Activated naive CD4-positive, alpha-beta T cell treated with anti-CD3 and anti-CD28 coated beads, Interleukin-2, amount 50 U/mL, for 24 hours (primary cell): Measurements from ENCODE around the gene PKP3.
"Not testable (repeated sequence)": the region's sequence is repeated elsewhere in the genome, so short reads cannot be mapped to it uniquely, and the experiment has no call there.

Experiments
- H3K27ac Mint-ChIP-seq: one replicate; pipeline ENCODE4 v1.8.0; 2021; ENCODE audit warnings: mild to moderate bottlenecking, mixed read lengths
- H3K27me3 Mint-ChIP-seq: one replicate; pipeline ENCODE4 v1.8.0; 2021; ENCODE audit warnings: mixed read lengths
- H3K36me3 Mint-ChIP-seq: one replicate; pipeline ENCODE4 v1.8.0; 2021; ENCODE audit warnings: mixed read lengths
- H3K4me1 Mint-ChIP-seq: one replicate; pipeline ENCODE4 v1.8.0; 2021; ENCODE audit warnings: mixed read lengths
- H3K4me3 Mint-ChIP-seq: one replicate; pipeline ENCODE4 v1.8.0; 2021; ENCODE audit warnings: mild to moderate bottlenecking, mixed read lengths
- H3K9me3 Mint-ChIP-seq: one replicate; pipeline ENCODE4 v1.8.0; 2021; ENCODE audit warnings: mixed read lengths

PKP3 gene

DNA sequence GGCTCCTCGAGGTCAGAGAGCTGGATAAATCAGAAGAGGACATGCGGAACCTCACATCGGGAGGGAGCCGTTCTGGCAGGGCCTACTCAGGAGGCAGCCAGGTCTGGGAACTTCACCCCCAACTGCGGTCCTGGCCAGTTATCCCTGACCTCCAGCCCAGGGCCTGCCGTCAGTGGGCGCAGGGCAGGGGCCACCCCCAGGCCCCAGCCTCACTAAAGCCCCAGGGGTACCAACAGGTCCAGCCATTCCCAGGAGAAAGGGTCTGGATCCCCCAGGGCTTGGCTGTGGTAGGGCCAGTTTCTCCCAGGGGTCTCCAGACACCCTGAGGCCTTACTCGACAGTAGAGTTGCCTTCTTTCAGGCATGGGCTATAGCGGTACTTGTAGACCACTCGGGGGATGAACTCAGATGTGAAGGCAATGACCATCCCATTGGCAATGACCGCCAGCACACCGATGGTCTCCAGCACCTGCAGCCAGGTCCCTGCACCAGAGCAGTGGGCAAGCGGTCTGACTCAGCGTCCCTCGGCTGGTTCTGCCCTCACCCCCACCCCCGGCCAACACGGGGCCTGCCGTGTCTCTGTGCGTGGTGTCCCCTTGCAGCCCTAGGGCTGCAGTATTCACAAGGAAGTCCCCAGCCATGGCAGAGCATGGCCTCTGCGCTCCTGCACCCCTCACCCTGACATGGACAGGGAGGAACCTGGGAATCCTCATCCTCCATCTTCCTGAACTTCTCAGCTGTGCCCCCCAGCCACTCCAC lies 25.4 kb downstream of the PKP3 start:
- H3K36me3 Mint-ChIP-seq = peaks cover 3% of the 10 kb centered on the region
- no peak overlapping the region for H3K4me3 Mint-ChIP-seq
- no peaks in the 10 kb centered on the region for H3K9me3 Mint-ChIP-seq
- no peaks in the 10 kb centered on the region for H3K27me3 Mint-ChIP-seq
- peaks cover 21% of the 10 kb centered on the region for H3K4me1 Mint-ChIP-seq
- no peak overlapping the region for H3K27ac Mint-ChIP-seq

DNA sequence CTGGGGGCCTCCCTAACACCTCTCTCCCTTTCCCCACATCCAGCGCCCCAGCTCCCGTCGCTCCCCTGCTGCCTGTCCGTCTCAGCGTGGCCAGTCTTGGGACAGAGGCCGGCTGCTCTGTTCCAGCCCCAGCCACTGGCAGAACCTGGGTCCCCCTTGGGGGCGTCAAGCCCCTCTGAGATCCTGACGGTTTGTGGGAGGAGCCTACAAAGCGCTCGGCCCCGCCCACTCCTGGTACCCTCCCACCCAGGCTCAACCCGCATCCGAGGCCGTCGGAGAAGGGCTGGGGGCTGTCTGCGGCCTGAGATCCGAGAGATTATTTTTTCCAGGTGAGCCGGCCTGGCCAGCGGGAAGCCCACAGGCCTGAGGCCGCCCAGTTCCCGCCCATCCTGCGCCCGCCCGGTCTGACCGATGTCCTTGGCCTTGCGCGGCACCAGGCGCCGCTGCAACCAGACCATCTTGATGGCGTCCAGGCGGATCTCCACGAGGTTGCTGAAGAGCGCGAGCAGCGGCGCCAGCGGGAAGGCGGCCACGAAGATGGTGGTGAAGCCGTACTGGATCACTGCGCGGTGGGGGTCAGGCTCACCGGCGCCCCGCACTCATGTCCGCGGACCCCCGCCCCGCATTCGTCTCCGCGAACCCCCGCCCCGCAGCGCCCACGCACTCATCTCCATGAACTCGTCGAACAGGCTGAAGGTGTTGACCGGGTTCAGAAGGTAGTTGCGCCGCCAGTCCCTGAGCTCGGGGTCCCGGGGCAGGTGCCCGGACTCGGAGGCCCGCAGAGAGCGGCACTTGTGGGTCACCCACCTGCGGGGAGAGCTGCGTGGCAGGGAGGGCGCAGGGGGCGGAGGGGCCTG lies 26.3 kb downstream of the PKP3 start:
- peaks cover 15% of the 10 kb centered on the region for H3K4me1 Mint-ChIP-seq
- peaks cover 4% of the 10 kb centered on the region for H3K36me3 Mint-ChIP-seq
- H3K9me3 Mint-ChIP-seq = no peaks in the 10 kb centered on the region
- H3K4me3 Mint-ChIP-seq = no peak overlapping the region
- H3K27ac Mint-ChIP-seq = no peak overlapping the region
- H3K27me3 Mint-ChIP-seq = no peaks in the 10 kb centered on the region

DNA sequence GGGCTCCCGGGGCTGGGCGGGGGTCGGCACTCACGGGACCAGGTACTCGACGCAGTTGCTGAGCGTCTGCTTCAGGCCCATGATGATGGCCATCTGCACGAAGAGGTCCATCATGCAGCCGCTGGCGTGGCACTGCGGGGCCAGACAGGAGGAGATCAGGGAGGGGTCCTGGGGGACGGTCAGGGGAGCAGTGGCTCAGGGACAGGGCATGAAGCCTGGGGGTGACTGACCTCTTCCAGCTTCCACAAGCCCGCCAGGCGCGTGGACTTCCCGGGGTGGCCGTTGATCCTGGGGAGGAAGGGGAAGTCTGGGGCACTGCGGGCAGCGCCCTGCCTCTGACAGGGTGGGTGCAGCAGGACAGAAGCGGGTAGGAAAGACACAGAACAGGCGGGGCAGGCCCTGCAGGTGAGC lies 26.9 kb downstream of the PKP3 start:
- Mint-ChIP-seq H3K4me3 (no peak overlapping the region), H3K36me3 (peaks cover 6% of the 10 kb centered on the region), H3K9me3 (no peaks in the 10 kb centered on the region), H3K27ac (no peak overlapping the region), H3K4me1 (peaks cover 9% of the 10 kb centered on the region), H3K27me3 (no peaks in the 10 kb centered on the region)

DNA sequence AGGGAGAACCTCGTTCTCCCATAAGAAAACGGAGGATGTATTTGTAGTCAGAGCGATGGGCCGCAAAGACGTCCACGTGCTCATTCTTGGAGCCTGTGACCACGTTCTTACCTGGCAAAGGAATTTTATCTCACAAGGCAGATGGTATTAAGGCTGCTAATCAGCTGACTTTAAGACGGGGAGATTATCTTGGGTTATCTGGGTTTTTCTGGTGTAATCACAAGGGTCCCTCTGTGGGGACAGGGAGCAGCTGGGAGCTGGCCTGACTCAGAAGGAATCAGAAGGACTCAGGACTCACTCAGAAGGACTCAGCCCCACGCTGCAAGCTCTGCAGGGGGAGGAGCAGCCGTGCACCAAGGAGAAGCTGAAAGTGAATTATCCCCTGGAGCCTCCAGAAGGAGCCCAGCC lies 28.2 kb downstream of the PKP3 start:
- Mint-ChIP-seq H3K4me1 (peaks cover 4% of the 10 kb centered on the region), H3K27me3 (no peaks in the 10 kb centered on the region), H3K27ac (no peak overlapping the region)

DNA sequence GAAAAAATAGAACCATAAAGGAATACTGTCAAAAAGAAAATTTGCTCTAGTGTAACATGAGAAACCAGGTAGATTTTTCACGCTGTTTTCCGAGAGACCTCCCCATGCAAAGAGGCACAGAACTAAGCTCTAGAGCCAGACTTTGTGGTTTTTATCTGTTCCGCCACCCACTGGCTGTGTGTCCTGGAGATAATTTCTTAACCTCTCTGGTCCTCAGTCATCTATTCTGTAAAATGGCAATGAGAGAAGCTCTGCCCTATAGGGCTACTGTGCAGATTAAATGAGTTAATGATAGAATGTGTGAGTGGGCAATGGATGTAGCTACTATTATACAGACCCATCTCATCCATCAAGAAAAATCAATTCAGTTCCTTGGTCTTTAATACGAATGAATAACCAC lies 30.2 kb downstream of the PKP3 start:
- H3K27me3 Mint-ChIP-seq = no peaks in the 10 kb centered on the region
- no peaks in the 10 kb centered on the region for H3K4me1 Mint-ChIP-seq
- H3K9me3 Mint-ChIP-seq = no peaks in the 10 kb centered on the region
- no peak overlapping the region for H3K4me3 Mint-ChIP-seq
- H3K27ac Mint-ChIP-seq = no peak overlapping the region
- H3K36me3 Mint-ChIP-seq = peaks cover 6% of the 10 kb centered on the region

More for the DNA sequence above, 28.2 kb downstream of the PKP3 start:
- H3K4me3 Mint-ChIP-seq = no peak overlapping the region
- H3K36me3 Mint-ChIP-seq = peaks cover 6% of the 10 kb centered on the region
- H3K9me3 Mint-ChIP-seq = no peaks in the 10 kb centered on the region

DNA sequence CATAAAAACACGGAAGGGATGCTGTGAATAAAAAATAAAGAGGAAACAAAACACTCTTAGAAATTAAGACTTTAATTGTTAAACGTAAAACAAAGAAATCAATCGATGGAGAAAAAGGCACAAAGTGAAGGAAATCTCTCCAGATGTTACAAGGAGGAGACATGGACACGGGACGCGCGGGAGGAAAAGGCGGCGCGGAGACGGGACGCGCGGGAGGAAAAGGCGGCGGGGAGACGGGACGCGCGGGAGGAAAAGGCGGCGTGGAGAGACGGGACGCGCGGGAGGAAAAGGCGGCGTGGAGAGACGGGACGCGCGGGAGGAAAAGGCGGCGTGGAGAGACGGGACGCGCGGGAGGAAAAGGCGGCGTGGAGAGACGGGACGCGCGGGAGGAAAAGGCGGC lies 30.8 kb downstream of the PKP3 start:
- H3K4me1 Mint-ChIP-seq, H3K4me3 Mint-ChIP-seq, H3K36me3 Mint-ChIP-seq, H3K27me3 Mint-ChIP-seq, H3K9me3 Mint-ChIP-seq, H3K27ac Mint-ChIP-seq: not testable (repeated sequence)

DNA sequence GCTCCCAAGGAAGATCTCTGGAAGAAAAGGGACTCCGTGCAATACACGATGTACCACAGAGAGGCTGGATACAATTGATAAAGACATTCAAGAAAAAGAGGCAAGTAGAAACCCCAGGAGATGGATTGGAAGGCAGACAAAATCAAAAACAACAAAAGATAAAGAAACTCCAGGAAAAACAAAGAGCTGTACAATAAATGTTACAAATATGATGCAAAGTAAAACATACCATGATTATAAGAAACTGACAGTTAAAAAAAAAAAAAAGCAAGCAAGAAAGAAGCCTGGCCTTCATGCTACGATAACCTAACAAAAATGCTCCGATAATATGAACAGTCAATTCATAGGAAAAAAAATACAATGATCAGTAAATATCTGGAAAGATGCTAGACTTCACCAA lies 31.3 kb downstream of the PKP3 start:
- Mint-ChIP-seq H3K27me3 (no peaks in the 10 kb centered on the region), H3K36me3 (peaks cover 6% of the 10 kb centered on the region), H3K4me1 (no peaks in the 10 kb centered on the region), H3K9me3 (no peaks in the 10 kb centered on the region), H3K27ac (no peak overlapping the region), H3K4me3 (no peak overlapping the region)

DNA sequence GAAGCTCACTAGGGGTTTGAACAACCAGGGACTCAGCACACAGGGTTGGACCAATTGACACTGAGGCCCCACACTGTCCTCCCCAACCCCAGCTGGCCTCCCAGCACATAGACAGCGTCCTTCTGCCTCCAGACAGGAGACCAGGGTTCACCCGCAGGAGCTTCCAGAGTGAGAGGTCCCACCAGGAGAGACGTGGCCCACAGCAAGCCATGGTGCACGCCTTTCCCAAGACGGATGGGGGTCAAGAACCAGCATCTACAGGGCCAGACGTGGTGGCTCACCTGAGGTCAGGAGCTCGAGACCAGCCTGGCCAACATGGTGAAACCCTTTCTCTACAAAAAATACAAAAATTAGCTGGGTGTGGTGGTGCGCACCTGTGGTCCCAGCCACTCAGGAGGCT lies 32.8 kb downstream of the PKP3 start:
- Mint-ChIP-seq H3K27ac (no peak overlapping the region), H3K9me3 (no peaks in the 10 kb centered on the region), H3K4me3 (no peak overlapping the region), H3K36me3 (peaks cover 6% of the 10 kb centered on the region), H3K4me1 (no peaks in the 10 kb centered on the region), H3K27me3 (no peaks in the 10 kb centered on the region)

DNA sequence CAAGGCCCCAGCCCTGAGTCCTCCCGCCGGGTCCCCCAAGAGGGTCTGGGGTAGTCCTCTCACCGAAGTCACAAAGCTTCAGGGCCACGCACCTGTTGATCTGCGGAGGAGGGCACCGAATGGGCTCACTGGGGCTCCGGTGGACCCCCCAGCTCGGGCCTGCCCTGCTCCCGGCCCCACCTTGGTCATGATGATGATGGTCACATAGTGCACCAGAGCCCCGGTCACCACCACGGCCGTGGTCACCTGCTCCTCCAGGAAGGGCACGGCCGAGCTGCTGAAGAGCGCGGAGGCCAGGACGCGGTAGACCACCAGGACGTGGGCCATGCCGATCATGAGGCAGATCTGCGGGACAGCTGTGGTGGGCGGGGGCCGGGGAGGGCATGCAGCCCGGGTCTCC lies 34.3 kb downstream of the PKP3 start:
- H3K4me1 Mint-ChIP-seq = no peaks in the 10 kb centered on the region

DNA sequence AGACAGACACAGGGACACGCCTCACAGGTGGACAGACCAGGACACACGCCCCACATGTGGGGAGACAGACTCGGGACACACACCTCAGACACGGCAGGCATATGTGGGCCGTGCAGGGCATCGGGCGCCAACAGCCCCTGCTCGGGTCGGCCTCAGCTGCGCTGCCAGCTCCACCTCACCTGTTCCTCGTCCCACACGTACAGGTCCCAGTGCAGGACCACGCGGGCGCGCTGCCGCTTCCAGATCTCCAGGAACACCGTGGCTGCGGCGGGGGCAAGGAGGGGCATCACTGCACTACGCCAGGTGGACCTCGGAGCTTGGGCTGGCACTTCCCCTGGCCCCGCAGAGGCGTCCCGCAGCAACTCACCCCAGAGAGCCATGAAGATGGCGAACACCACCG lies 35.4 kb downstream of the PKP3 start:
- H3K27me3 Mint-ChIP-seq = no peaks in the 10 kb centered on the region
- H3K36me3 Mint-ChIP-seq = peaks cover 4% of the 10 kb centered on the region
- no peak overlapping the region for H3K4me3 Mint-ChIP-seq
- H3K4me1 Mint-ChIP-seq = no peaks in the 10 kb centered on the region
- no peak overlapping the region for H3K27ac Mint-ChIP-seq
- no peaks in the 10 kb centered on the region for H3K9me3 Mint-ChIP-seq

More for the DNA sequence above, 34.3 kb downstream of the PKP3 start:
- Mint-ChIP-seq H3K36me3 (peaks cover 4% of the 10 kb centered on the region), H3K27me3 (no peaks in the 10 kb centered on the region), H3K9me3 (no peaks in the 10 kb centered on the region), H3K4me3 (no peak overlapping the region), H3K27ac (no peak overlapping the region)

DNA sequence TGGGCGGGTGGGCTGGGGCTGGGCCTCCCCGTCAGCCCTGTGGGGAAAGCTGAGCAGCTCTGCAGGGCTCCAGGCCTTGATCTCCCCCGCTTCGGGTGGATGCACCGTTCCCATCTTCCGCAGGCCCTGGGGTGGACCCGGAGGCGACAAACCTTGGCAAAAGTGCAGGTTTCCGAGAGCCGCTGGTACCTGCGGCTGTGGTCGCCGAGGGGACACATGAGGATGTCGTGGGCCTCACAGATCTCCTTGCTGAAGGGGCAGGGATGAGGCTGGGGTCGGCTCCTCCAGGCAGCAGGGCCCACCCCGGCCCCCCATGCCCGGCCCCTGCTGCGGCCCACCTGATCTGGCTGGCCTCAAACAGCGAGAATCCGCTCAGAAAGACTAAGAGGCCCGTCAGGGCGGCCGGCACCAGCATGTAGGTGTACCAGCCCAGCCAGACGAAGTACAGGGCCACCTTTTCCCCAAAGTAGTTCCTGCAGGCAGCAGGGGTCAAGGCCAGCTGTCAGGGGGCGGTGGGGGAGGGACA lies 36.0 kb downstream of the PKP3 start:
- Mint-ChIP-seq H3K9me3 (no peaks in the 10 kb centered on the region), H3K27me3 (no peaks in the 10 kb centered on the region), H3K4me3 (no peak overlapping the region), H3K27ac (no peak overlapping the region), H3K36me3 (peaks cover 4% of the 10 kb centered on the region), H3K4me1 (no peaks in the 10 kb centered on the region)

DNA sequence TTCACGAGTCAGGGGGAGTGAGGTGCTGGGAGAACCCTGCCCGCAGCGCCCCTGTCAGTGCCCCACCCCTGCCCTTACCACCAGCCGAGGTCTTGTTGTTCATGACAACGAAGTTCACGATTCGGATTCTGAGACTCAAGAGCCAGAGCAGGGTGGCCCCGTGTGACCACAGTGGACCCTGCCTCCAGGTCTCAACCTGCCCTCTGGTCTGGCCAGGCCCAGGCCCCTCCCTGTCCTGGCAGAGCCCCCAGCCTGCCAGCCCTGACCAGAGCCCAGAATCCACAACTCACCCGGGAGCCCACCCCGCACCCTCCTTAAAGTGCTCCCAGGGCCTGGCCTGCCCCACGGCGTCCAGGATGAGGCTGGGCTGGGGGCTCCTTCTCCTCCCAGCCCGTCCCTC lies 37.9 kb downstream of the PKP3 start:
- Mint-ChIP-seq H3K36me3 (no peaks in the 10 kb centered on the region), H3K4me1 (peaks cover 3% of the 10 kb centered on the region), H3K9me3 (no peaks in the 10 kb centered on the region), H3K27me3 (no peaks in the 10 kb centered on the region), H3K27ac (no peak overlapping the region), H3K4me3 (no peak overlapping the region)

DNA sequence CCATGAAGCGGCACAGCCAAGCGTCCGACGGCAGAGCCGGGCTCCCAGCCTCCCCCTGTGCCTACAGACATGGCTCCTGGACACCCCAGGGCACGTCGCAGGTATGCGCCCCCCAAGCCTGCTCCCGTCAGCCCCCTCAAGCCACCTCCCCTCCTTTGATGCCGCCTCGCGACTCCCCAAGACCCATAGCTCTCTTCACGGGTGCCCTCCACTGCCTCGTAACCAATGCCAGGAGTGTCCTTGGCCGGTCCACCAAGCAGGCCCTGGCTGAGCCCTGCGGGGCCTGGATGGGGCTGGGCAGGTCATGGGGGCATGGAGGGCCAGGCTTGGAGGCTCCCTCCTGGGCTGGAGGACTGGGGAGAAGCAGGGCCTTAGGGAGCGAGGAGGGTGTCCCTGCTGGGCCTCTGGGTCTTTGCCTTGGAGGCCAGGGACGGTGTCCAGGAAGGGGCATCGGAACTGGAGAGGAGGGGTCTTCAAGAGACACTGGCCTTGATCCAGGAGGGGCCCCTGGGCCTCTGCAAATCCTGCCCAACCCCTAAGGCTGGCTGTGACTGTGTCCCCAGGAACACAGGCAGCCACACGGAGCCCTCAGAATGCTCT lies 38.6 kb downstream of the PKP3 start:
- H3K4me1 Mint-ChIP-seq = peaks cover 8% of the 10 kb centered on the region

DNA sequence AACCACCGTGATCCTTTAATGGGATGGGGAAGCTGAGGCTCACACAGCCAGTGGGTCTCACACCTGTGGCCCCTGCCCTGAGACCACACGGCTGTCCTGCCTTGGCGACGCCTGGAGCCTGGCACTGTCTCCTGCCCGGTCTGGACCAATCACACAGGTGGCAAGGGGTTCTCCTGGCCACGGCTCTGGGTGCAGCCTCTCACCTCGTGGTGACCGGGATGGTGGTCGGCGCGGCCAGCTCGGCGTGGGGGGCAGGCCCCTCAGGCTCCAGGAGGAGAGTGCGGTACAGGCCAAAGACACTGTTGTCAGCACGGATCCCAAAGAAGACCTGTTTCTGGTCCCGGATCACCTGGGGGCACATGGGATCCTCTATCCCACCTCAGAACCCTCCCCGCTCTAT lies 39.1 kb downstream of the PKP3 start:
- no peaks in the 10 kb centered on the region for H3K27me3 Mint-ChIP-seq
- no peak overlapping the region for H3K27ac Mint-ChIP-seq
- no peak overlapping the region for H3K4me3 Mint-ChIP-seq
- no peaks in the 10 kb centered on the region for H3K9me3 Mint-ChIP-seq
- no peaks in the 10 kb centered on the region for H3K36me3 Mint-ChIP-seq
- peaks cover 8% of the 10 kb centered on the region for H3K4me1 Mint-ChIP-seq

More for the DNA sequence above, 38.6 kb downstream of the PKP3 start:
- Mint-ChIP-seq H3K27ac (no peak overlapping the region), H3K36me3 (no peaks in the 10 kb centered on the region), H3K9me3 (no peaks in the 10 kb centered on the region), H3K4me3 (no peak overlapping the region), H3K27me3 (no peaks in the 10 kb centered on the region)

DNA sequence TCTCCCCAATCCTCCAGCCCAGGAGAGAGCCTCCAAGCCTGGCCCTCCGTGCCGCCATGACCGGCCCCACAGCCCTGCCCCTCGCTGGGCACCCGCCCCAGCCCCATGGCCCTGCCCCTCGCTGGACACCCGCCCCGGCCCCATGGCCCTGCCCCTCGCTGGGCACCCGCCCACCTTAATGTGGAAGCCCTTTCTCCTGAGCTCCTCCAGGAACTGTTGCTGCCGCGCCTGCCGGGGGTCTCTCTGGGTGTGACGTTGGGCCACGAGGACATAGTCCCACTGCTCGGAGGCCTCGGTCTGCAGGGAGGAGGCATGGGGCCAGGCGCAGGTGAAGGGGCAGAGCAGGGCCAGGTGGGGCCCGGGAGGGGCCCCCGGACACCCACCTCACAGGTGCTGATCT lies 39.6 kb downstream of the PKP3 start:
- no peak overlapping the region for H3K27ac Mint-ChIP-seq
- H3K36me3 Mint-ChIP-seq = no peaks in the 10 kb centered on the region
- no peaks in the 10 kb centered on the region for H3K27me3 Mint-ChIP-seq
- no peak overlapping the region for H3K4me3 Mint-ChIP-seq
- H3K9me3 Mint-ChIP-seq = no peaks in the 10 kb centered on the region
- peaks cover 10% of the 10 kb centered on the region for H3K4me1 Mint-ChIP-seq

DNA sequence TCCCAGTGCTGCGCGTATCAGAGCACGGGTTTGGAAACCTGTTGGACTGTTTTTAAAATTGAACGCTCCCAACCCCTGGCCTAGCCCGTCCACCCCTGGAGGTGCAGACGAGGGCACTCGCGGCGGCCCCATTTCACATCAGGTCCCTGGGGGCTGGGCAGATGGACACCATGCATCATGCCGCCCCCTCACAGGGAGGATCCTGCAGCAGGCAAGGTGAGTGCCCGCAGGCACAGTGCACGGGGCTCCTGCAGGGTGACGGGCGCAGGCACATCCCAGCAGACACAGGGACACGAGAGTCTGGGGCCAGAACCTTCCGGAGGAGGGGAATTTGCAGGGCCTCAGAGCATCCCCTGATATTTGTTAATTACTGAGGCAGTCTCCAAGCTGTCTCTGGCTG lies 40.5 kb downstream of the PKP3 start:
- Mint-ChIP-seq H3K27me3 (no peaks in the 10 kb centered on the region), H3K9me3 (no peaks in the 10 kb centered on the region), H3K4me3 (no peak overlapping the region), H3K36me3 (no peaks in the 10 kb centered on the region), H3K4me1 (peaks cover 16% of the 10 kb centered on the region), H3K27ac (no peak overlapping the region)
